Right lobe of liver (tissue), 4 donors: ENCODE measurements around the gene ILDR2.

Source experiments
- POLR2A ChIP-seq: fragments of 450-650 bp; IDR thresholded peaks from one replicate; pipeline ENCODE4 v1.6.1; 2017; ENCODE audit warnings: antibody characterized with exemption, mild to moderate bottlenecking
- TF ChIP-seq, protein P1 (sequence below), 4 donors: fragments of 200-600 bp in 3 of 4; fragments of 450-650 bp in 1 of 4; IDR thresholded peaks; one replicate each; pipeline versions ENCODE4 v1.5.1 to v1.8.0; 2016 to 2022; ENCODE audit warnings: antibody characterized with exemption in 4 of 4, mild to moderate bottlenecking in 2 of 4
- donor health status: DM: no; HTN: no; CAD: no.
- donor health status: DM: no; HTN: no; CAD: no.
- donor health status: DM: no; HTN: yes; CAD: no.

DNA sequence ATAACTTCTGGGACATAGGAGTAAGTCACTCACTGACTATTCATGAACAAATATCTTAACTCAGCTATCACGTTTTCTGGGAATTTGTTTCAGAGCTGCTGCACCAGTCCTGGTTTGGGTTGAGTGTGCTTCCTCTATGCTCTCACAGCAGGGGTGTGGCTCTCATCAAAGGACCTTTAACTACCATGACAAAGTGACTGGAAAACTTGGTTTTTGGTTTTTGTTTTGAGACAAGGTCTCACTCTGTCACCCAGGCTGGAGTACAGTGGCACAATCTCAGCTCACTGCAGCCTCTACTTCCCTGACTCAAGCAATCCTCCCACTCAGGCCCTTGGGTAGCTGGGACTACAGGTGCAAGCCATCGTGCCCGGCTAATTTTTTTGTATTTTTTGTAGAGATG, 4.1 kb downstream of the ILDR2 start:
- no peak for TF ChIP-seq POLR2A
- TF ChIP-seq, protein P1, sequence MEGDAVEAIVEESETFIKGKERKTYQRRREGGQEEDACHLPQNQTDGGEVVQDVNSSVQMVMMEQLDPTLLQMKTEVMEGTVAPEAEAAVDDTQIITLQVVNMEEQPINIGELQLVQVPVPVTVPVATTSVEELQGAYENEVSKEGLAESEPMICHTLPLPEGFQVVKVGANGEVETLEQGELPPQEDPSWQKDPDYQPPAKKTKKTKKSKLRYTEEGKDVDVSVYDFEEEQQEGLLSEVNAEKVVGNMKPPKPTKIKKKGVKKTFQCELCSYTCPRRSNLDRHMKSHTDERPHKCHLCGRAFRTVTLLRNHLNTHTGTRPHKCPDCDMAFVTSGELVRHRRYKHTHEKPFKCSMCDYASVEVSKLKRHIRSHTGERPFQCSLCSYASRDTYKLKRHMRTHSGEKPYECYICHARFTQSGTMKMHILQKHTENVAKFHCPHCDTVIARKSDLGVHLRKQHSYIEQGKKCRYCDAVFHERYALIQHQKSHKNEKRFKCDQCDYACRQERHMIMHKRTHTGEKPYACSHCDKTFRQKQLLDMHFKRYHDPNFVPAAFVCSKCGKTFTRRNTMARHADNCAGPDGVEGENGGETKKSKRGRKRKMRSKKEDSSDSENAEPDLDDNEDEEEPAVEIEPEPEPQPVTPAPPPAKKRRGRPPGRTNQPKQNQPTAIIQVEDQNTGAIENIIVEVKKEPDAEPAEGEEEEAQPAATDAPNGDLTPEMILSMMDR (IDR thresholded peaks at IDR 0.05), result no peak
